Measurements from ENCODE around the gene GMDS. TPM values are rescaled to one million over a fixed set of nuclear protein-coding genes. Genes with fewer than 3 reads are reported as not detected.

Gene GMDS
- total RNA-seq, 1 donor from 2014 or later: 17.9 TPM

DNA sequence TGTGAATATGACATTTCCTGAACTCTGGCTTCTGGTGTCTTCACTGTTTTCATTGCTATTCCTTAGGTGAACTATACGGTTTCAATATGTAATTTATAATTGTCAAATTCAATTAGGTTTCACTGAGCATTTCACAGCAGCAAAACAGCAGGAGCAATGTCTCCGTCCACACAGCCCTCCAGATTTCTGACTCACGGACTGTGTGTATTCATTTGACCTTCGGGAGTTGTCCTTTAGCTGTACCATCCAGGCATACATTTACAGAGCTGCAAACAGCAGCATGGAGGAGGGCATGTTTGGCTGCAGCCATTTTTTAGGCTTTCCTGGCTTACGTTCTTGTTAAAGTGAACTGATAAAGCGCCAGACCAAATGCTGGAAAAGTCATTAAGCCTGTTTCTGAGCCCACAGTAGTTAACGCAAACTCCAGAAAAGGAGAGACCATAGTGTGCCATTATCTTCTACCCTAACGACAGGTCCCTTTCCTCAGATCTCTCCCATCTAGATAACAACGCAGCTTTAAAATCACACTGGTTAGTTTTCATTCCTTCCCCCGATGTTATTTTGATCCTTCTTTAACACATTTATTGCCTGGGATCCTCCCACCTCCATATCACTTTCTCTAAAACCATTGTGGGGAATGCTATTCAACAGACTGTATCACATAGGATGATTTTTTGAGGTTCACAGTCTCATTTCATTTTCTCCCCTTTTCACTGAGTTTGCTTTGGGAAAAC is 617.4 kb downstream of the GMDS start:
- no peak for TF ChIP-seq CTCF (conservative IDR thresholded peaks at IDR 0.05; ENCODE audit: low read depth, low read length)
- H3K4me3 ChIP-seq (ENCODE audit: low read depth, low read length): no peak overlapping the region
- no peak for DNase-seq (ENCODE audit: low read depth)

GRCh38 chr6:1626481-1626880 is 618.9 kb downstream of the GMDS start:
- no peak for DNase-seq (ENCODE audit: low read depth)
- no peak for TF ChIP-seq CTCF (conservative IDR thresholded peaks at IDR 0.05; ENCODE audit: low read depth, low read length)
- no peak overlapping the region for H3K4me3 ChIP-seq (ENCODE audit: low read depth, low read length)

GRCh38 chr6:1625794-1626435 is 619.5 kb downstream of the GMDS start:
- H3K4me3 ChIP-seq (ENCODE audit: low read depth, low read length): peak overlapping the region; percentile 87
- no peak for DNase-seq (ENCODE audit: low read depth)
- TF ChIP-seq CTCF (conservative IDR thresholded peaks at IDR 0.05; ENCODE audit: low read depth, low read length): no peak

DNA sequence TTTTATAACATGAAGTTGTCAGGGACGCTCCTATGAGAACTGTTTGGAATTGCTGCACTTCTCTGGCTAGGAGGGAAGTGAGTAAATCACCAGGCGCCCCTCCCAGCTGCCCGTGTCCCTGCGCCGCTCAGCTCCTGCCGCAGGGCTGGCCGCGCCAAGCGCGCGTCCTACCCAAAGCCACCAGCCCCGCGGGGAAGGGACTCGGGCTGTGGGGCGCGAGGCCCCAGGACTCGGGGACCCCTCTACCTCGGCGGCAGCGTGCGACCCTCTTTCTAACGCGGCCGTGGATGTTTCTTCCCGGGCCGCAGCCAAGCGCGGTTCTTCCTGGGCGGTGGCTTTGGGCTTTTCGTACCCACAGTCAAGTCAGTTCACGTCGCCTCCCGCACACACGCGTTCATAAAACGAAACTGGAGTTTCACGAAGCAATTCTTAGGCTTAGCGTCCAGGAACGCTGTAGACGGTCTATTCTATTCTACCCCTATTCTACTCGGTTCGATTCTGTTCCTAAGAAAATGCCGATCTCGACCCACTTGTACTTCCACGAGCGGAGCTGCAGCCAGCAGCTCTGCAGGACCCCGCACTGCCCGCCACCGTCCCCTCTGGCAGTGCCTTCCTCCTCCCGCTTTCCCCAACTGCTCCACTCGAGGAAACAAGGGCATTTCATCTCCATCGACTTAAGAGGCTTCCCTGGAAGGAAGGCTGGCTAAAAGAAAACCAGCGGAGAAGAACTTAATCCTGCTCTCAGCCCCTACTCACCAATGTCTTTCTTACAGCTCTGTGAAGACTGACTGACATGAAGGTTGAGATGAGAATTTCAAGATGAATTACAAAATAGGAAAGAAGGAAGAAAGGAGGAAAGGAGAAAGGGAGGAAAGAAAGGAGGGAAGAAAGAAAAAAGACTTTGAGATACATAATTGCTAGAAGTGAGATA is 620.3 kb downstream of the GMDS start:
- peak overlapping the region; percentile 87 for H3K4me3 ChIP-seq (ENCODE audit: low read depth, low read length)
- DNase-seq (ENCODE audit: low read depth): no peak
- TF ChIP-seq CTCF (conservative IDR thresholded peaks at IDR 0.05; ENCODE audit: low read depth, low read length): no peak

DNA sequence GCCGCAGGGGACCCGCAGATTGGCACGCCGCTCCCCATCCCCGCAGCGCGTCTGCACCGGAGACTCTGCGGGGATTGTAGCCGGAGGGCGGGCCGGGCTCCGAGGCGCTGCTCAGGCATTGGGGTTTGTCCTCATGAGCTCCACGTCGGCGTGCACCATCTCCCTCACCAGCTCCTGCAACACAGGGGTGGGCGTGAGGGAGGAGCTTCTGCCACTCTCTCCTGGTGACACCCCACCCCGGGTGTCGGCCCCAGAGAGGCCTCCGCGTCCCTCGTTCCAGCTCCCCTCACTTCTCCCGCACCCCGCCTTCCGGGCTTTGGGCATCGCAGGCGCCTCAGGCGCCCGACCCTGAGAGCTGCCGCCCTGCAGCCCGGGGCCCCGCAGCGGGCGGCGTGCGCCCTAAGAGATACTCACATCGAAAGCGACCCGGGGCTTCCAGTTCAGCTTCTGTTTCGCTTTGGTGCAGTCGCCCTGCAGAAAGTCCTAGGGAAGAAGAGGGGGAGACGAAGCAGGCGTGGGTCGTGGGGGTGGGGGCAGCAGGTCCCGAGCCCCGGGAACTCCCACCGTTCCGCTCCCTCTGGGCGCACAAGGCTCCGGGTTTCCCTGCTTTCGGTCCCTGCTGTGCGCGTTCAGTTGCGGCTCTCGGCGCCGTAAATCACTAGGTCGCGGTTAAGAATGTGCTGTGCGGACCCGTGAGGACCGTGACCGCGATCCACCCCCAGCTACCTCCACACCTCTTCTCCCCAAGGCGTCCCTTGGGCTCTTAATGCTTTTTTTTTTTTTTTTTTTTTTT is 621.2 kb downstream of the GMDS start:
- H3K4me3 ChIP-seq (ENCODE audit: low read depth, low read length): peak overlapping the region; percentile 87
- TF ChIP-seq CTCF (conservative IDR thresholded peaks at IDR 0.05; ENCODE audit: low read depth, low read length): no peak
- no peak for DNase-seq (ENCODE audit: low read depth)

DNA sequence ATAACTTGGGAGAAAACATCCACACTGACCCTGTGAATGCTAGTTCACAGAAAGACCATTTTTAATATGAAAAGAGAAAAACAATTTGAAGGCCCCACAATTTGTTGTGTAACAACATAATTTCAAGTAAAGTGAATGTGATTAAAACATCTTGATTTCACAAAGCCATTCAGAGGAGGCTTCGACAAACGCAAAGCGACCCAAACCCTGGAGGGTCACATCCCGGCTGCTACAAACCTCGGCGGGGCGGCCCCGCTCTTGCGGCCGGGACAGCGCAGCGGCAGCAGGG is 621.7 kb downstream of the GMDS start:
- H3K4me3 ChIP-seq (ENCODE audit: low read depth, low read length): peak overlapping the region; percentile 87
- DNase-seq (ENCODE audit: low read depth): no peak
- TF ChIP-seq CTCF (conservative IDR thresholded peaks at IDR 0.05; ENCODE audit: low read depth, low read length): no peak
